Colonic mucosa (tissue), 4 donors: ENCODE measurements around the gene ADAMTS14. TPM values are rescaled to one million over a fixed set of nuclear protein-coding genes. Genes with fewer than 3 reads are reported as not detected.

Experiments
- DNase-seq: peaks from one replicate; pipeline ENCODE4 v3.0.0-alpha.2; 2020
- H3K27ac ChIP-seq: fragments of 200-600 bp; one replicate; pipeline ENCODE4 v1.8.0; 2021
- H3K27me3 ChIP-seq: fragments of 200-600 bp; one replicate; pipeline ENCODE4 v1.8.0; 2021
- H3K36me3 ChIP-seq: fragments of 200-600 bp; one replicate; pipeline ENCODE4 v1.8.0; 2021
- H3K4me1 ChIP-seq: fragments of 200-600 bp; one replicate; pipeline ENCODE4 v1.8.0; 2021; ENCODE audit warnings: mild to moderate bottlenecking
- H3K4me3 ChIP-seq: fragments of 200-600 bp; one replicate; pipeline ENCODE4 v1.8.0; 2021
- H3K9ac ChIP-seq, 2 donors: one replicate each; pipeline ENCODE4 v1.7.0; 2013; ENCODE audit warnings: control low read depth in 2 of 2, low read depth in 2 of 2, low read length in 2 of 2
- H3K9me3 ChIP-seq: fragments of 200-600 bp; one replicate; pipeline ENCODE4 v1.8.0; 2021
- intact Hi-C: fragments of 100-400 bp; cut with DNase I; formaldehyde crosslinking; loops from one replicate; pipeline ENCODE4 v1.14.1; 2022
- total RNA-seq, 2 donors: library from RNA; stranded (reverse); fragmentation: NEBNext Ultra II Directional in 1 of 2; extraction: Animal tissue kit (Norgen Biotek cat#: 25700) in 1 of 2; gene quantifications; one replicate each; pipeline ENCODE4 v1.2.1, GENCODE V29; 2021
- TF ChIP-seq, protein P1 (sequence below): fragments of 200-600 bp; IDR thresholded peaks from one replicate; pipeline ENCODE4 v1.8.0; 2022; ENCODE audit warnings: antibody characterized with exemption, mild to moderate bottlenecking
- donor health status: healthy.
- donor health status: DM: no; HTN: no; CAD: no.
- donor health status: DM: no; HTN: no; CAD: no.

Gene ADAMTS14
- total RNA-seq, 2 donors from 2014 or later: 0.93 to 1.5 TPM

DNA sequence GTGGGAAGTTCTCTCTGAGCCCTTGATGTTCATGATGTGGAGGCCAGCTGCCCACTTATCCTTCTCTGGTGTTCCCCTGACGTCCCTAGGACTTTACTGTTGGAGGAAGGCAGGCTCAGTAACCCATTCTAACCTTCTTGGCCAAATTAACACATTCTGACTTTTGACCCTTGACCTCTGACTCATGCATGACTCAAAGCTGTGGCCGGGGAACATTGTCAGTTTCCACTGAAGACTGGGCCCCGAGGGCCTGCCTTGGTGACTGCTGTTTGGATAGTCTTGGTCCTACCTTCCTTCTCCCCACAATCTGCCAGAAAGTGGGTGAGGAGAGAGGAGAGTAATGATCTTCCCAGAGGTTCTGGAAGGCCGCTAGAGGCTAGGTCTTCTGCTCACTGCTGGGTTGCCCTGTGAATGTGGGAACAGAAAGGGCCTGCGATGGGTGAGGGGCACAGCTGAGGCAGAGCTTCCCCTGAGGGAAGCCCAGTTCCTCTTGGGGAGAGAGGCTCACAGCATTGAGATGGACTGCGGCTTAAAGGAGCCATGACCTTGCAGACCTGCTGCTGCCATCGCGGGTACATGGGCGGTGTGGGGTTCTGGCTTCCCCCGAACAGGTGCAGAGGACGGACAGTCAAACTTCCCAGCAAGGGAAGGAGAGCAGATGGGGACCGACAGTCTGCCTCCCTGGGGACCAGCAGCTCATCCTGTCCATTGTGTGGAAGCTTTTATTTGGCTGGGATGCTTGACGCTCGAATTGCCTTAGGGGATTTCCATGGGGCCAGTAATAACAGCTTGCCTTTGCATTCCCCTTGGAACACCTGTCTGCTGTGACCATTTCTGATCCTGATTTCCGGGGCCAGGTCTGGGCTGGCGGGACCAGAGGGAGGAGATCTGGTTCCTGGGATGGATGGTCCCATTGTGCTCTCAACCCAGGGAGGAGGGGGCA, 43.8 kb downstream of the ADAMTS14 start:
- no peaks in the 10 kb centered on the region for H3K36me3 ChIP-seq
- H3K4me1 ChIP-seq: no peaks in the 10 kb centered on the region
- H3K27me3 ChIP-seq: no peaks in the 10 kb centered on the region
- no peak overlapping the region for H3K9ac ChIP-seq
- H3K9me3 ChIP-seq: no peaks in the 10 kb centered on the region
- H3K27ac ChIP-seq: no peak overlapping the region
- intact Hi-C loops: no loop called here
- DNase-seq: no peak
- TF ChIP-seq, protein P1, sequence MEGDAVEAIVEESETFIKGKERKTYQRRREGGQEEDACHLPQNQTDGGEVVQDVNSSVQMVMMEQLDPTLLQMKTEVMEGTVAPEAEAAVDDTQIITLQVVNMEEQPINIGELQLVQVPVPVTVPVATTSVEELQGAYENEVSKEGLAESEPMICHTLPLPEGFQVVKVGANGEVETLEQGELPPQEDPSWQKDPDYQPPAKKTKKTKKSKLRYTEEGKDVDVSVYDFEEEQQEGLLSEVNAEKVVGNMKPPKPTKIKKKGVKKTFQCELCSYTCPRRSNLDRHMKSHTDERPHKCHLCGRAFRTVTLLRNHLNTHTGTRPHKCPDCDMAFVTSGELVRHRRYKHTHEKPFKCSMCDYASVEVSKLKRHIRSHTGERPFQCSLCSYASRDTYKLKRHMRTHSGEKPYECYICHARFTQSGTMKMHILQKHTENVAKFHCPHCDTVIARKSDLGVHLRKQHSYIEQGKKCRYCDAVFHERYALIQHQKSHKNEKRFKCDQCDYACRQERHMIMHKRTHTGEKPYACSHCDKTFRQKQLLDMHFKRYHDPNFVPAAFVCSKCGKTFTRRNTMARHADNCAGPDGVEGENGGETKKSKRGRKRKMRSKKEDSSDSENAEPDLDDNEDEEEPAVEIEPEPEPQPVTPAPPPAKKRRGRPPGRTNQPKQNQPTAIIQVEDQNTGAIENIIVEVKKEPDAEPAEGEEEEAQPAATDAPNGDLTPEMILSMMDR: no peak
- no peak overlapping the region for H3K4me3 ChIP-seq

DNA sequence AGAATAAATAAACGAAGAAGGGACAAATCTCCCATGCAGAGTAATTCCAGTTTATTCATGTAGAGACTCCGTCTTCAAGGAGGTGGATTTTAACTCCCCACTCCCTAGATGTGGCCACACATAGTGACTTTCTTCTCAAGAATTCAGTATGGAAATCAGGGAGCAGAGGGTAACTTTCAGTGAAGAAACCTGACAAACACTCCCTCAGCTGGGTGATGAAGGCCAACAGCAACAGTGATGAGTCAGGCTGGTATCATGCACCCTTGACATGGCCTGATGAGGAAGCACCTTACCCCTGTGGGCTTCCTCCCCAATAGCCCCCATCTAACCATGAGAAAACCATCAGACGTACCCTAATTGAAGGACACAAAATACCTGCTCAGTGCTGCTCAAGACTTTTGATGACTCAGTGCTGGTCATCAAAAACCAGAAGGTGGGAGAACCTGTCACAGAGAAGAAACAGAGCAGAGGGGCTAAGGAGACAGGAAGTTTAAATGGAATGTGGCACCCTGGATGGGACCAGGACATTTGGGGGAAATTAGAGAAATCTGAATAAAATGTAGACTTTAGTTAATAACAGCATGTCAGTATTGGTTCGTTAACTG, 50.6 kb downstream of the ADAMTS14 start:
- Histone ChIP-seq H3K27me3 (no peaks in the 10 kb centered on the region), H3K36me3 (no peaks in the 10 kb centered on the region), H3K9ac (no peak overlapping the region), H3K9me3 (no peaks in the 10 kb centered on the region), H3K4me3 (no peak overlapping the region), H3K4me1 (no peaks in the 10 kb centered on the region), H3K27ac (no peak overlapping the region)
- intact Hi-C loops: no loop called here
- DNase-seq: no peak
- TF ChIP-seq, protein P1: no peak

DNA sequence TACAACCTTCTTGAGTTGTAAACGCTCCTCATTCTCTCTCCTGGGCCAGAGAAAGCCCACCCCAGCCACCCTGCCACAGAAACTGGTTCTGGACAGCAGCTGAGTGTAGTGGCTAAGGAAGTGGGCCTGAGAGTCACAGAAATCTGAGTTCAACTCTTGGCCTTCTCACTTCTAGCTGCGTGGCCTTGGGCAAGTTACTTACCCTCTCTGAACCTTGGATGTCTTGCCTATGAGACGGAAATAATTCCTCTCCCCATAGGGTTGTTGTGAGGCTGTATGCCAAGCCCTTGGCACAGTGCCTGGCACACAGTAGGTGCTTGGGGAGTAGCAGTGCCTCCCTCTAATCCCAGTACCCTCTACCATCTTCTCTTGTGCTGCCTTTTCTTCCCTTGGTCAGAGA, 51.5 kb downstream of the ADAMTS14 start:
- no peak overlapping the region for H3K27ac ChIP-seq
- no peaks in the 10 kb centered on the region for H3K9me3 ChIP-seq
- TF ChIP-seq, protein P1: no peak
- no peak overlapping the region for H3K9ac ChIP-seq
- H3K4me1 ChIP-seq: no peaks in the 10 kb centered on the region
- intact Hi-C loops: no loop called here
- no peaks in the 10 kb centered on the region for H3K36me3 ChIP-seq
- H3K27me3 ChIP-seq: no peaks in the 10 kb centered on the region
- no peak overlapping the region for H3K4me3 ChIP-seq
- no peak for DNase-seq

DNA sequence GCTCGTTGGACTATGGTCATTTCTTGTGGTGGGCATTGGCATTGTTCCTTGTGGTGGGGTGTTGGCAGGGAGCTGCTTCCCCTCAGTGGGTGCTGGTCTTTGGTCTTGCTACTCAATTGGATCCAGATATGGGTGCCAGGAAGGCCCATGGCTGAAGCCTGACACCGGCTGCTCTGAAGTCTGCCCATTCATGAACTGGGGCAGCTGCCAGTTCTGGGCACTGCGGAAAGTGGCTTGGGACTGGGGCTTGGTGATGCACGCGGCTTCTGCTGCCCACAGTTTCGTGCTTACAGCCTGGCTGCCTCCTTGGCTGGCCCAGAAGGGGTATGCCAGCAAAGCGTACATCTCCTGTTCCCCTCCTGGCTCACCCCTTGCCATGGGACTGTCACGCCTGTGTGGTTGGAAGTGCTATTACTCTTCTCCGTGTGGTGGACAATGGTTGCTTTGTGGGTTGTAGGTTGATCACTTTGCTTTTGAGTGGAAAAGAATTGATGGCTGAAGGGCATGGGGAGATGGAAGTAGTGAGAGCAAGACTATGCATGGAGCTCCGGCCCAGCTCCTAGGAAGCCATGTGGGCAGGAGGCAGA, 54.7 kb downstream of the ADAMTS14 start:
- DNase-seq: no peak
- Histone ChIP-seq H3K4me3 (no peak overlapping the region), H3K9me3 (no peaks in the 10 kb centered on the region), H3K27me3 (no peaks in the 10 kb centered on the region), H3K9ac (no peak overlapping the region), H3K36me3 (no peaks in the 10 kb centered on the region), H3K27ac (no peak overlapping the region), H3K4me1 (no peaks in the 10 kb centered on the region)
- intact Hi-C loops: no loop called here
- TF ChIP-seq, protein P1: no peak

DNA sequence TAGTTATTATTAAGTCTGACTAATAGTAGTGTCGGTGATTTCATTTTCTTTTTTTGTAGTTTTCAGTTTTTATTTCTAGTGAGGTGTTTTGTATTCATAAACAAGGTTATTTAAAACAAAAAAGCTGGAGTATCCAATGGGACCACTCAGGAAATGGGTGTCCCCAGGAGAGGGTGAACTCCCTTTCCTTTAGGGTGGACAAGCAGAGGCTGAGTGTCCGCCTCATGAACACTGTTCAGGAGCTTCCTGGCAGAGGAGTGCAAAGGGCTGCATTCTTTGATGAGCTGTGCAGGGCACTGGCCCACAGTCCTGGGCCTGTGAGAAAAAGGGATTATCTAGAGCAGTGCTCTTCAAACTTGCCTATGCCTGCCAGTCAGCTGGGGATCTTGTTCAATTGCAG, 56.0 kb downstream of the ADAMTS14 start:
- H3K27ac ChIP-seq: no peak overlapping the region
- no peaks in the 10 kb centered on the region for H3K4me1 ChIP-seq
- no peak overlapping the region for H3K4me3 ChIP-seq
- TF ChIP-seq, protein P1: no peak
- no peaks in the 10 kb centered on the region for H3K9me3 ChIP-seq
- H3K36me3 ChIP-seq: no peaks in the 10 kb centered on the region
- H3K9ac ChIP-seq: no peak overlapping the region
- intact Hi-C loops: no loop called here
- H3K27me3 ChIP-seq: no peaks in the 10 kb centered on the region
- no peak for DNase-seq
